Bronchial epithelial cell (primary cell): ENCODE results near the gene EPHB1. TPM values are rescaled to one million over a fixed set of nuclear protein-coding genes. Genes with fewer than 3 reads are reported as not detected.

ENCODE experiments used
- DNase-seq: peaks from one replicate; pipeline ENCODE4 v3.0.0-alpha.2; 2010; ENCODE audit warnings: low read depth
- FAIRE-seq: peaks from 2 replicates; lab custom pipeline; 2011; peaks lifted over from hg19 to GRCh38; lab: Jason Lieb, UNC
- H3K27me3 ChIP-seq: 2 replicates; pipeline ENCODE4 v1.5.1; 2011; ENCODE audit warnings: low read length; ENCODE audit not compliant: control insufficient read depth, insufficient read depth
- H3K36me3 ChIP-seq: 2 replicates; pipeline ENCODE4 v1.5.1; 2011; ENCODE audit warnings: low read length; ENCODE audit not compliant: control insufficient read depth, insufficient read depth
- H3K4me3 ChIP-seq: 2 replicates; pipeline ENCODE4 v1.5.1; 2011; ENCODE audit warnings: mild to moderate bottlenecking, low read depth, low read length, control low read depth
- total RNA-seq: library from RNA; depleted of rRNA; stranded (reverse); fragments of >200 nt; gene quantifications from 2 replicates; pipeline ENCODE4 v1.2.1, GENCODE V29; 2014
- TF ChIP-seq, protein P1 (sequence below): IDR thresholded peaks from 2 replicates; pipeline ENCODE4 v1.5.1; 2011; ENCODE audit warnings: mild to moderate bottlenecking, moderate library complexity, low read length, control low read depth, inconsistent platforms; ENCODE audit not compliant: insufficient read depth, severe bottlenecking

EPHB1 gene
- total RNA-seq, 1 donor from 2014 or later, result under 0.01 TPM

DNA sequence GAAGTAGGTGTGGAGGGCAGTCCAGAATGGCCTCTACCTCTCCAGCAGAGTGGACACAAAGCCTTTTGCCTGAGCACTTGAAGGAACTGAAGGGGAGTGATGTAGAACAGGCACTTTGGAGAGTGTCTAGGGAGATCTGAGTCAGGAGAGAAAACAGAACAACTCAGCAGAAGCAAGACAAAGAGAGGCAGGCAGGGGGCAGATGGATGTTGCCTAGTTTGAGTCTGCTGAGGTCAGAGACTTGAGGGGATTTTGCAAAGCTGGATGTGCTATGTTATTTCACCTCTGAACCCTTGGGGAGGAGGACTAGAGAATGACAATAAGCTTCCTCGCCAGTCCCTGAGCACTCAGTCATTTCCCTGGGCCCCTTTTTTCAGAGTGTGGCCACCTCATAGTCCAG is 366.4 kb downstream of the EPHB1 start:
- DNase-seq (no peak), FAIRE-seq (no peak)
- H3K4me3 ChIP-seq, result no peak overlapping the region
- H3K36me3 ChIP-seq, result no peaks in the 10 kb centered on the region
- H3K27me3 ChIP-seq, result no peaks in the 10 kb centered on the region
- TF ChIP-seq, protein P1, sequence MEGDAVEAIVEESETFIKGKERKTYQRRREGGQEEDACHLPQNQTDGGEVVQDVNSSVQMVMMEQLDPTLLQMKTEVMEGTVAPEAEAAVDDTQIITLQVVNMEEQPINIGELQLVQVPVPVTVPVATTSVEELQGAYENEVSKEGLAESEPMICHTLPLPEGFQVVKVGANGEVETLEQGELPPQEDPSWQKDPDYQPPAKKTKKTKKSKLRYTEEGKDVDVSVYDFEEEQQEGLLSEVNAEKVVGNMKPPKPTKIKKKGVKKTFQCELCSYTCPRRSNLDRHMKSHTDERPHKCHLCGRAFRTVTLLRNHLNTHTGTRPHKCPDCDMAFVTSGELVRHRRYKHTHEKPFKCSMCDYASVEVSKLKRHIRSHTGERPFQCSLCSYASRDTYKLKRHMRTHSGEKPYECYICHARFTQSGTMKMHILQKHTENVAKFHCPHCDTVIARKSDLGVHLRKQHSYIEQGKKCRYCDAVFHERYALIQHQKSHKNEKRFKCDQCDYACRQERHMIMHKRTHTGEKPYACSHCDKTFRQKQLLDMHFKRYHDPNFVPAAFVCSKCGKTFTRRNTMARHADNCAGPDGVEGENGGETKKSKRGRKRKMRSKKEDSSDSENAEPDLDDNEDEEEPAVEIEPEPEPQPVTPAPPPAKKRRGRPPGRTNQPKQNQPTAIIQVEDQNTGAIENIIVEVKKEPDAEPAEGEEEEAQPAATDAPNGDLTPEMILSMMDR, result no peak

DNA sequence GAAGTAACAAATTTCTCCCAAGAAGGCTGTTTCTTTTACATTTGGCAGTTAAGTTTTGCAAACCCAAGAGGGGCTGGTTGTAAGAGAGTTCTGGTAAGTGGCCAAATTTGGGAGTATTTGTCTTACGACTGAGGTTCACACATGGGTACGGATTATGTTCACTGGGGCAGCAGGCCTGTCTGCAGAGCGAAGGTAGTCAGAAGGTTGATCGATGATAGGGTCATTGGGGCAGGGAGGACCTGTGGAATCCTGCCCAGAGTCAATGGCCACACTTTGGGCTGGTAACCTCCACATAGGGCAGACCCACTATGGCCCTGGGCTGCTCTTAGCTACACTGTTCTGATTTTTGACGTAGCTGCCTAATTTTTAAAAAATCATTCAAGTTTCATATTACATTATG is 368.6 kb downstream of the EPHB1 start:
- no peaks in the 10 kb centered on the region for H3K36me3 ChIP-seq
- FAIRE-seq (no peak), DNase-seq (no peak)
- H3K4me3 ChIP-seq, result no peak overlapping the region
- no peaks in the 10 kb centered on the region for H3K27me3 ChIP-seq
- TF ChIP-seq, protein P1, result no peak

DNA sequence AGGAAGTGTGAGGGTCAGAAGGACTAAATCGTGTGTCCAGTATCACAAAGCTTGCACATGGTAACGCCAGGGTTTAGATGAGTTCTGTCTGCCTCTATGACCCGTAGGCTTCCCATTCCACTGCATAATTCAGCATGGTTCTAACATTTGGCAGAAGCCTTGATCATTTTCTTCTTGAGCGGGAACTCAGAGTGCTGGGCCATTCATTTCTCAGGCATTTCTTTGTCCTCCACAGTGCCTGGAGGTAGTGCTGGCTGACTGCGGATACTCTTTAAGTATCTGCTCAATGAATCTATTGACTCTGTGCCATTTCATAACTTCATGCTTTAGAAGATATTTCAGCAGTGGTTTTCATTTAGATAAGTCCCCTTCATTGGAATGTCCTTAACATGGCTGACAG is 370.2 kb downstream of the EPHB1 start:
- H3K27me3 ChIP-seq, result no peaks in the 10 kb centered on the region
- DNase-seq, result no peak
- H3K4me3 ChIP-seq, result no peak overlapping the region
- no peaks in the 10 kb centered on the region for H3K36me3 ChIP-seq
- TF ChIP-seq, protein P1, result no peak
- peak; percentile 7 for FAIRE-seq

DNA sequence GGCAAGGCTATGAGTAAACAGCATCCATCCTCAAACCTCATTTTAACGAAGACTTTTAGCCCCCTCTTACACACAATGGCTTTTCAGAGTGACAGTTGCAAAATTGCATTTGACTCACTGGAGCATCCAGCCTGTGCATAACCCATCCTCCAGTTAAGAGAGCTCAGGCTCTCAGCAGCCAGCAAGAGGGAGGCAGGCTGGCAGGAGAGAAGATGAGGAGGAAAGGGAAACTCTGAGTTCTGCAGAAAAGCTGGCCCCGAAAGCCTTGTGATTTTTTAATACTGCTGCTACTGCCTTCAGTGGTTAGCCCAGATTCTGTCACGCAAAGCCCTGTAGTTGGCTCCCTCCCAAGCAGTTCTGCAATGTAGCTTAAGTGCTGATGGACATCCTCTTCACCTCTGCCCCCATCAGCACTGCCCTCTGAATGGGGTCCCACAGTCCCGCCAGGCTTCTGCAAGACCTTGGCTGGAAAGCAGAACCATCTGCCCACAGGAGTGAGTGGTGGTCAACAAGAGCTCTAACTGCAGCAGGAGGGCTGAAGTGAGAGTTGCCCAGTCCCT is 371.3 kb downstream of the EPHB1 start:
- TF ChIP-seq, protein P1, result no peak
- no peaks in the 10 kb centered on the region for H3K27me3 ChIP-seq
- no peak for DNase-seq
- no peaks in the 10 kb centered on the region for H3K36me3 ChIP-seq
- H3K4me3 ChIP-seq, result no peak overlapping the region
- no peak for FAIRE-seq

DNA sequence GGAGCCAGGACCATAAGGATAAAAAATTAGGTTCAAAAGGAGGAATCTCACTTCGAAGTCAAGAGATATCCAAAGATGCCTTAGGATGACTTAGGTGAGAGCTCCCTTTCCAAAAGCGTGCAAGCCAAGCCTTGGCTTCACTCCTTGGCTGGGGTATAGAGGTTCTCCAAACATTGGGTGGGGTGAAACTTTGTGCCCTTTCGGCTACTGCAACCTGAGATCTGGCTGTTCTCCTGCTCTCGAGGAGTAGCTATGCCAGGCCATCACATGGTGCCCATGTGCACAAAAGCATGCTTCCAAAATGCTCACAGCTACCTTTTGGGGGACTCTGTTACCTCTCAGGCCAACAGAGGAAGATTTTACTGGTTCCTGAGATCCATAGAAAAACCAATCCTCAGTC is 373.8 kb downstream of the EPHB1 start:
- DNase-seq, result no peak
- Histone ChIP-seq H3K36me3 (no peaks in the 10 kb centered on the region), H3K27me3 (no peaks in the 10 kb centered on the region), H3K4me3 (no peak overlapping the region)
- TF ChIP-seq, protein P1, result no peak
- FAIRE-seq, result no peak

DNA sequence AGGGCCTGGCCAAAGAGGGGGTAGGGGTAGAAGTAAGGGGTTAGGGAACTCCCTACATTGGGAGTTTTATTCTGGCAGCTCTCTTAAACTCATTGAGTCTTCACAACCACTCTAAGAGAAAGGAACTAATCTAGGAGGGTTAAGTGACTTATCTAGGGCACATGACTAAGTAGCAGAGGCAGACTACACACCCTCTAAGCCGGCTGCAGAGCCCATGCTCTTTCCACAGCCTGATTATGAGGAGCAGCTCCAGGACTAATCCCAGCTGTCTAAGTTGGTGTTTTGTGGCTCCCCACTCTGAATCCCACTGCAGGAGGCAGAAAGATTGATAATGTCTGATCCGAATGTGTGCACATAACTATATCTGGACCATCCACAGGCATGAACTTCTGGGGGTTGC is 374.6 kb downstream of the EPHB1 start:
- TF ChIP-seq, protein P1, result no peak
- Histone ChIP-seq H3K27me3 (no peaks in the 10 kb centered on the region), H3K4me3 (no peak overlapping the region), H3K36me3 (no peaks in the 10 kb centered on the region)
- FAIRE-seq (no peak), DNase-seq (no peak)
